ENCODE data around the gene CD226.
"Not testable (repeated sequence)": the region's sequence is repeated elsewhere in the genome, so short reads cannot be mapped to it uniquely, and the experiment has no call there.

CD226 gene

GRCh38 chr18:69929041-69929774, 18.5 kb downstream of the CD226 start:
- no peak for DNase-seq (ENCODE audit: extremely low spot score, insufficient read length, low read depth)
- FAIRE-seq: no peak

- DNase-seq (ENCODE audit: extremely low spot score, insufficient read length, low read depth) (no peak), FAIRE-seq (no peak)
Observed at GRCh38 chr18:69916412-69916811, 31.3 kb downstream of the CD226 start.

- no peak for FAIRE-seq
- no peak for DNase-seq (ENCODE audit: extremely low spot score, insufficient read length, low read depth)
Observed at GRCh38 chr18:69908838-69909237, 38.8 kb downstream of the CD226 start.

- FAIRE-seq (no peak), DNase-seq (ENCODE audit: extremely low spot score, insufficient read length, low read depth) (no peak)
Observed at GRCh38 chr18:69906765-69907164, 40.9 kb downstream of the CD226 start.

GRCh38 chr18:69900941-69901340, 46.7 kb downstream of the CD226 start:
- no peak for FAIRE-seq

GRCh38 chr18:69899154-69899923, 48.3 kb downstream of the CD226 start:
- peak; percentile 26 for FAIRE-seq
- DNase-seq (ENCODE audit: extremely low spot score, insufficient read length, low read depth): not testable (repeated sequence)

More at GRCh38 chr18:69900941-69901340, 46.7 kb downstream of the CD226 start:
- no peak for DNase-seq (ENCODE audit: extremely low spot score, insufficient read length, low read depth)

- DNase-seq (ENCODE audit: extremely low spot score, insufficient read length, low read depth) (peak; percentile 20), FAIRE-seq (peak; percentile 87)
Observed at GRCh38 chr18:69898241-69898861, 49.3 kb downstream of the CD226 start.

- FAIRE-seq (peak; percentile 88), DNase-seq (ENCODE audit: extremely low spot score, insufficient read length, low read depth) (no peak)
Observed at GRCh38 chr18:69897397-69898108, 50.1 kb downstream of the CD226 start.

- DNase-seq (ENCODE audit: extremely low spot score, insufficient read length, low read depth): no peak
- FAIRE-seq: peak; percentile 54
Observed at GRCh38 chr18:69895066-69896047, 52.3 kb downstream of the CD226 start.

- DNase-seq (ENCODE audit: extremely low spot score, insufficient read length, low read depth) (no peak), FAIRE-seq (no peak)
Observed at GRCh38 chr18:69894467-69894866, 53.2 kb downstream of the CD226 start.

GRCh38 chr18:69890558-69890957, 57.1 kb downstream of the CD226 start:
- no peak for DNase-seq (ENCODE audit: extremely low spot score, insufficient read length, low read depth)

GRCh38 chr18:69889009-69889408, 58.7 kb downstream of the CD226 start:
- DNase-seq (ENCODE audit: extremely low spot score, insufficient read length, low read depth): no peak
- FAIRE-seq: no peak

More at GRCh38 chr18:69890558-69890957, 57.1 kb downstream of the CD226 start:
- no peak for FAIRE-seq

GRCh38 chr18:69887256-69887655, 60.4 kb downstream of the CD226 start:
- peak; percentile 5 for FAIRE-seq
- no peak for DNase-seq (ENCODE audit: extremely low spot score, insufficient read length, low read depth)

GRCh38 chr18:69885841-69886531, 61.7 kb downstream of the CD226 start:
- peak; percentile 96 for FAIRE-seq

GRCh38 chr18:69885355-69885754, 62.3 kb downstream of the CD226 start:
- no peak for FAIRE-seq
- DNase-seq (ENCODE audit: extremely low spot score, insufficient read length, low read depth): no peak

More at GRCh38 chr18:69885841-69886531, 61.7 kb downstream of the CD226 start:
- DNase-seq (ENCODE audit: extremely low spot score, insufficient read length, low read depth): peak; percentile 28

GRCh38 chr18:69883781-69884180, 63.9 kb downstream of the CD226 start:
- no peak for DNase-seq (ENCODE audit: extremely low spot score, insufficient read length, low read depth)
- FAIRE-seq: peak; percentile 57

- DNase-seq (ENCODE audit: extremely low spot score, insufficient read length, low read depth): no peak
Observed at GRCh38 chr18:69882965-69883668, 64.6 kb downstream of the CD226 start.

GRCh38 chr18:69880083-69880482, 67.6 kb downstream of the CD226 start:
- no peak for DNase-seq (ENCODE audit: extremely low spot score, insufficient read length, low read depth)
- no peak for FAIRE-seq

More at GRCh38 chr18:69882965-69883668, 64.6 kb downstream of the CD226 start:
- FAIRE-seq: peak; percentile 88

All from GM18507 (cell line).